NOMO-1 treated with dmso at 0.1 percent for 144 hours (cell line): ENCODE results near the gene WTAP.
A peak's percentile ranks its signal among the peaks of the same experiment; 100 is the strongest.
"Not testable (repeated sequence)": the region's sequence is repeated elsewhere in the genome, so short reads cannot be mapped to it uniquely, and the experiment has no call there.

Experiments used
- DNase-seq: peaks from one replicate; lab custom pipeline; 2025; ENCODE audit not compliant: unreplicated experiment; lab: John Stamatoyannopoulos, UW

The WTAP gene

DNA sequence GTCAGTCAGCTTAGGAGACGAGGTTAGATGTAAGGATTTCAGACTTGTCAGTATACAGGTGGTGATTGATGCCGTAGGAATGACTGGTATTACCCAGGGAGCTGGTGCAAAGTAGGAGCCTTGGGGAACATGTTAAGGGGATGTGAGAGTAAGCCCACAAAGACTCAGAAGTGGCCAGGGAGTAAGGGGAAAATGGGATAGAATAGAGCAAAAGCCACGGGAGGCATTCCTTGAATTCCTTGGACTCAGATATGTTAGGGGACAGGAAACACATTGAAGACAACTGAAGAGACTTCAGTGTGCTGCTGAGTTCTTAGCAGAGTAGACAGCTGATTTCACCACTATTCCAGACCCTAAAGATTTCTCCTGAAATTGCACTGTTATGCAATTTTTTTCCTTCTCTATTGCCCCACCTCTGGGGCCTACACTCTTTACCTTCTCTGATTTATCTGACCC is 33.3 kb downstream of the WTAP start:
- no peak for DNase-seq

- DNase-seq: no peak
Observed at GRCh38 chr6:159761129-159761872, 34.0 kb downstream of the WTAP start.

GRCh38 chr6:159761873-159762680 is 34.8 kb downstream of the WTAP start, which contains the start of gene ACAT2:
ACAT2 (plus strand) TSS chr6:159762045; CDS start chr6:159762088, 43 bp downstream.
- peak; percentile 92 for DNase-seq

DNA sequence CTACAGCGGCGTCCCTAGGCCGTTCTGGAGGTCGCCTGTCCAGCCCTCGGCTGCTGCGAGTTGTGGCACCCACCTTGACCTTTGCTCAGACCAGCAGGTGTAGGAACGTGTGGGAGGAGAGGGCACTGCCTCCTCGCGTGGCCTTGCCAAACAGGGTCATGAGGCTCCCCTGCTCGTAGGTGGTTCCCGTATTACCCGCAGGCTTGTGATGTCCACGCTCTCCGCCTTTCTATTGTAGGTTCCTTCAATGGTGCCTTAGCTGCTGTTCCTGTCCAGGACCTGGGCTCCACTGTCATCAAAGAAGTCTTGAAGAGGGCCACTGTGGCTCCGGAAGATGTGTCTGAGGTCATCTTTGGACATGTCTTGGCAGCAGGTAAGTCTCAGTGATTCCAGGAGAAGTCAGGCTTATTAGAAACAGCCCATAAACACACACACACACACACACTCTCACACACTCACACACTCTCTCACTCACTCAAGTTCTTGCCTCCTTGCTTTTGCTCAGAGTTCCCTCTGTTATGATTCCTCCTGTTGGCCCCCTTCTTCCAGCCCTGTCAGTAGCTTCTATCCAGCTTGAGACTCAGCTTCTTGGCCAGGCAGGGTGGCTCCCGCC is 35.5 kb downstream of the WTAP start:
- no peak for DNase-seq

GRCh38 chr6:159766906-159767305 is 39.6 kb downstream of the WTAP start:
- DNase-seq: no peak

GRCh38 chr6:159769470-159769869 is 42.2 kb downstream of the WTAP start:
- DNase-seq: no peak

DNA sequence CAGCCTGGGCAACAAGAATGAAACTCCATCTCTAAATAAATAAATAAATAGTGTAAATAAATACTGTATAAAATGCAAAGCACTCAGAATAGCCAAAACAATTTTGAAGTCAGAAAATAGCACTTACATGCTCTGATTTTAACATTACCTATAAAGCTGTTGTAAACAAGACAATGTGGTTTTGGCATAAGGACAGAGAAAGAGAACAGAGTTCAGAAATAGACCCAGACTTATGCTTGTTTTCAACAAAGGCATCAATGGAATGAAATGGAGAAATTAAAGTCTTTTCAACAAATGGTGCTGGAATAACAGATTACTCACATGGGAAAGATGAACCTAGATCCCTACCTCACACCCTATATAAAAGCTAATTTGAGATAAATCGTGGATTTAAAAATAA is 44.9 kb downstream of the WTAP start:
- DNase-seq: no peak

DNA sequence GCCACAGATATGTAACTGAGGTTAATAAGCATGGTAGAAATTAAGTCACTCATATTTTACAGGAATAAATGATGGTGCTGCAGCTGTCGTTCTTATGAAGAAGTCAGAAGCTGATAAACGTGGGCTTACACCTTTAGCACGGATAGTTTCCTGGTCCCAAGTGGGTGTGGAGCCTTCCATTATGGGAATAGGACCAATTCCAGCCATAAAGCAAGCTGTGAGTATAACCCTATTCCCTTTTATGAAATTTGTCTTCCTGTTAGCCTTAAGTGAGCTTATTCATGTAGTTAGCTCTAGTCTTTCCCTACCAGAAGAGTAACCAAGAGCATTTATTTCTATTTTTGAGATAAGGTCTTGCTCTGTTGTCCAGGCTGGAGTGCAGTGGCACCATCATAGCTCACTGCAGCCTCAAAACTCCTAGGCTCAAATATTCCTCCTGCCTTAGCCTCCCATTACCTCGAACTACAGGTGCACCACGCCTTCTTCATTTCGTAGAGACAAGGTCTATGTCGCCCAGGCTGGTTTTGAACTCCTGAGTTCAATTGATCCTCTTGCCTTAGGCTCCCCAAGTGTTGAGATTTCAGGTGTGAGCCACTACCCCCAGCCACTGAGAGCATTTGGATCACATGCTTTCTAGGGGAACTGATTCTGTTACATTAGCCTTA is 50.1 kb downstream of the WTAP start:
- DNase-seq: no peak

DNA sequence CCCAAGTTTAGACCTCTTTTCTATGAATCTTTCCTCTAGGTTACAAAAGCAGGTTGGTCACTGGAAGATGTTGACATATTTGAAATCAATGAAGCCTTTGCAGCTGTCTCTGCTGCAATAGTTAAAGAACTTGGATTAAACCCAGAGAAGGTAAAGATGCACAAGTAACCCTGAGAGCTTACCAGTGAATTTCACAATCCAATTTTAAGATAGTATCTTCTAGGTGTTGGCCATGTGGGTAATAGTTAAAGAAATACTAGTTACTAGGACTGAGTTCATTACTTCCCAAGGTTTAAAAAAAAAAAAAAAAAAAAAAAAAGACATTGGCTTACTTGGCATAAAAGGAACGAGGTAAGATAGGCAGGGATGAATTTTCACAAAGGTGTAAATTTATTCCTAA is 50.8 kb downstream of the WTAP start:
- DNase-seq: no peak

- no peak for DNase-seq
Observed at GRCh38 chr6:159778542-159779103, 51.3 kb downstream of the WTAP start.

GRCh38 chr6:159788276-159788675 is 61.0 kb downstream of the WTAP start:
- no peak for DNase-seq

- no peak for DNase-seq
Observed at GRCh38 chr6:159788753-159789376, 61.6 kb downstream of the WTAP start.

DNA sequence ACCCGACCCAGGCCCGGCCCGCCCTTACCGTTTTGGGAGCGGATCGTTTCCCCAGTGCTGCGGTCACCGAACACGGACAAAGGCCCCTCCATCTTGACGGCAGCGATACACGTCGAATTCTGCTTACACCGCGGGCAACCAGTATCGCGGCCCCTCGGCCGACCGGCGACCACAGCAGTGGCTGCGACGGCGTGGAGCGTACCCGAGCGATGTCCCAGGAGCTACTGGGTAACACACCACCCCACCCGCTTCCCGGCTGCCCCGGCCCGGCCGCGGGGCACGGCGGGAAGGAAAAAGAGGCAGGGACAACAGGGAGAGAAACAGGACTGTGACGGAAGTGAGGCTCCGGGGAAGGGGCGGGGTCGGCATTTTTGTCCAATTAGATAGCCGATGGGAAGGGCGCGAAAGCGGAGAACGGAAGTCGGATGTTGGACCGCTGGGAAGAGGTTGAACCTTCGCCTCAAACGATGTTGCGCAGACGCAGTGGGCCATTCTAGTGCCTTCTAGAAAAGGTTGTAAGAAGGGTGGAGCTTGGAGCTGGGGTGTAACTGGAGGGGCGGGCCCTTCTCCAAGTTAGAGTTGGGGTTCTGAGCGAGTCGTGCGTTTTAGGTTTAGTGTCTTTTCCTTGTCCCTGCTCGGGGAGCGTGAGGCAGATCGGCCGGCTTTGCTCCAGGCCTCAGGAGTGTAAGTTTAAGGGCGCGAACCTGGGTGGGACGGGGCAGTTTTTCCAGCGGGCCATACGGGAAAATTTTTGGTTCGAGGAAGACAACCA is 62.3 kb downstream of the WTAP start, which contains the start of gene TCP1:
Gene TCP1 (minus strand): TSS at position 226 of the 772 bp plus-strand sequence. CDS start 134 bp downstream, at position 92.
- DNase-seq: peak; percentile 99

DNA sequence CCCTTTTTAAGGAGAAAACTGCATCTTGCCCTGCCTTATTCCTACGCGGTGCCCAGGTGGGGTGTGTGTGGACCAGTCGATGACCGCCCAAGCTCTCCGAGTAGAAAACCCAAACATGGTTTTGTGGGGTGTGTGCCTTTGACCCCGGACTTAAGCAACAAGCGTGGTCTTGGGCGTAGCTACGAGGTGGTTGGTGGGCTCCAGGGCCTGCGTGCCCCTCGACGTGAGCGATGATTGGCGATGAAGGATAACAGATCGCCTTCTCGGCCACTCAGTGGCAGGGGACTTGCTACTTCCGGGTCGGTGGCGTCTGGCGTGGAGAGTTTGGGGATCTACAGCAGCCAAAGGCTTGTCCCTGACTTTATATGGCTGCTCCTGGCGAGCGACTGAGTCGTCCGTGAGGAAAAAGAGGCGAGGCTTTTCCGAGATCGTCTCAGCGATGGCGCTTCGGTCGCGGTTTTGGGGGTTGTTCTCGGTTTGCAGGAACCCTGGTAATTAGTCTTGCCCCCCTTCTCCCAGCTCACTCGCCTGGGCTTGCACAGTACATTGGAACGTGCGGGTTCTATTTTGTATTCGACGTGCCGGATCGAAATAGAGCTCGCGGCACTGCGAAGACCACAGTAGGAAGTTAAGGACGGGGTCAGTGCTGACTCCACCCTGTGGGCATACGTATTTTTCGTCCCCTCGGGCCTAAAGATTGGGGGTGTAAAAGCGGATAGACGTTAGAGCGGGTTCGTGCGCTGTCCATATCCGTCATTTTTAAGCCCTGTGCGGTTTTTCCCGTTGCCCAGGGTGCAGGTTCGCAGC is 63.0 kb downstream of the WTAP start, which contains the start of gene MRPL18:
Gene MRPL18 (plus strand): TSS at position 319 of the 807 bp plus-strand sequence. CDS start 121 bp downstream, at position 440.
- peak; percentile 98 for DNase-seq

GRCh38 chr6:159790956-159791598 is 63.8 kb downstream of the WTAP start:
- peak; percentile 48 for DNase-seq

GRCh38 chr6:159794976-159795375 is 67.7 kb downstream of the WTAP start:
- not testable (repeated sequence) for DNase-seq

DNA sequence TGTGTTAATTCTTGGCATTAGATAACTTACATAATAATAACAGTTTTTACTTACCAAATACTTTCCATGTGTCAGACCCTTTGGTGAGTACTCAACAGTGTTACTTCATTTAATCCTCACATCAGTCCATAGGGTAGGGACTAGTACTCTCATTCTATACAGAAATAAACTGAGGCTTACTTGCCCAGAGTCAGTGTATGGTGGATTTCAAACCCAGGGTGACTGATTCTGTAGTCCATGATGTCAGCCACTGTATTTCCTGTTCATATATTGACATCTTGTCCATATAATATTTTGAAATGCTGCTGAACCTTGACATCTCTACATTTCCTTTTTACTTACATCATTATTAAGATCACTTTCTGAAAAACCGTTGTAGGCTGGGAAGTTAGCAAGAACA is 70.2 kb downstream of the WTAP start:
- no peak for DNase-seq
